Activated CD8-positive, alpha-beta memory T cell treated with anti-CD3 and anti-CD28 coated beads for 1 hour (primary cell): Measurements from ENCODE around the gene TMEM185B.
"Not testable (repeated sequence)": the region's sequence is repeated elsewhere in the genome, so short reads cannot be mapped to it uniquely, and the experiment has no call there.

ENCODE experiments used
- DNase-seq, 2 donors: peaks; one replicate each; pipeline ENCODE4 v3.0.0-alpha.2; 2020; ENCODE audit warnings: low read depth in 1 of 2; ENCODE audit errors: extremely low read depth in 1 of 2

TMEM185B gene

DNA sequence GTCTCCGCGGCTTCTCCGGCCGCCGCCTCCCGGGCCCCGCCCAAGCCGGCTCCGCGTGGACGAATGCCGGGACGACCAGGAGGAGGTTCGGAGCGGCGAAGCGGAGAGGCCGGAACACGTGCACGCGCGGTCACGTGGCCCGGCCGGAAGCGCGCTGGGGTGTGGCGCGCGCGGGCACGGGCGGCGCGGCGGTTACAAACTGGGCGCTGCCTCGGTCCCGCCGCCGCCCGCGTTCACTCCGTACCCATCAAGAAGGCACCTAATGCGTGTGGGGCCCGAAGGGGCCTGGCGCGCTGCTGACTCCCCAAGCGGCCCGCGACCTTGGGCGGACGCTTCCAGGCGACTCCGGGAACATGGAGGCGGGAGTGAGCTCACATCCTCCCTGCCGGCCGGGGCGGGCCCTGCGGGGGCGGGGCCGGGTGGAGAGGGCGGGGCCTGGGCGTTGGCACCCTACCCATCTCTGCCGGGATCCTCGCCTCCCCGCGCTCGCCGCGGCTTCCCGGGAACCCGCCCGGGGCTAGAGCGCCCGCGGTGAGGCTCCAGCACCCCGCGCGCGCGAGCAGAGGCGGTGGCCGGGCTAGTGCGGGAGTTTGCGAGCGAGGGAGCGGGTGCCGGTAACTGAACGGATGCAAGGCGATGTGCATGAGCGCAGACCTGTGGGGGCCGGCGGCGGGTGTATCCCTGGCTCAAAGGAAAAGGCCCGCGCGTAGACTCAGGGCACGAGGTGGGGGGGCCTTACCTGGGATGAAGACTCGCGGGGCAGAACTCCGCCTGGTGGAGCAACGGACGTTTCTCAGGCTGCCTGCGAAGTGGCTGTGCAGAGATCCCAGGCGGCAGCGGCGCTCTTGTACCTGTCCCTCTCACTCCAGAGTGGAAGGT lies at the start of gene TMEM185B:
TSS of gene TMEM185B (minus strand) at position 367 of the 879 bp plus-strand sequence. CDS start 424 bp downstream, outside the sequence.
- DNase-seq, result peak; percentile 49 to 84

DNA sequence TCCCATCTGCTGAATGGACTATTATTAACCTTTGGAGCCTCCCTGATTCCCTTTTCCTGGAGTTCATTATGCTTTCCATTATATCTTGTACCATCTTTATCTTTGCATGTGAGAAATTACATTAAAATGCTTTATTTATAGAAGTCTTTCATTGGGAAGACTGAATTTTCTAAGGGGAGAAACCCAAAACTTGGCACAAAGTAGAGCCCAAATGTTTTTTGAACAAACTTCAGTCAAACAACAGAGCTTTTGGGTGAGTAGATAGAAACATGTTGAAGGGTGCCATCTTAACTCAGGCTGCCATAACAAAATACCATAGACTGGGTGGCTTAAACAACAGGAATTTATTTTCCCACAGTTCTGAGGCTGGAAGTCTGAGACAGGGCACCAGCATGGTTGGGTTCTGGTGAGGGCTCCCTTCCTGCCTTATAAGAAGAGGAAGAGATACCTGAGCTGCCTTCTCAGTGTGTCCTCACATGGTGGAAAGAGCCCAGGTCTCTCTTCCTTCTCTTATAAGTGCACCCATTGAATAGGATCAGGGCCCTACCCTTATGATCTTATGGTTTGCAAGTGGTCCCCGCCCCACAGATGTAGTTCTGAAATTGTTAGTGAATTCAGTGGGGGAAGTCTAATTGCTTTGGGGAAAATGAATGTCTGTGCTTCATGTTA lies 48.6 kb upstream of the TMEM185B start:
- no peak for DNase-seq

DNA sequence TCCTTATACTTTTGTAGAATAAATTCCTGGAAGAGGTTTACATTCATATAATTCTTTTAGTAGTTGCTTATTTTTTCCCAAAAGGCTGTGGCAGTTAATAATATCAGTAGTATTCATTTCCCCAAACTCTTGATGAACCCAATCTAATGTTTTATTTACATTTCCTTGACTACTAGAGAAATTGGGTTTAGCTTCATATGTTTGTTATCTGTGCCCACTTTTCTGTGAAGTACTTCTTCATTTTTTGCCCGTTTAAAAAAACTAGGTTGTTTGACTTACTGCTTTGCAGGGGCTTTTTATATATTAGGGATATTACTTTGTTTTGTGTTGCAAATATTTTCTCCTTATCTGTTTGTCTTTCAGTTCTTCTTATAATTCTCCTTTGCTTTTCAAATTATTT lies 46.6 kb upstream of the TMEM185B start:
- no peak for DNase-seq

DNA sequence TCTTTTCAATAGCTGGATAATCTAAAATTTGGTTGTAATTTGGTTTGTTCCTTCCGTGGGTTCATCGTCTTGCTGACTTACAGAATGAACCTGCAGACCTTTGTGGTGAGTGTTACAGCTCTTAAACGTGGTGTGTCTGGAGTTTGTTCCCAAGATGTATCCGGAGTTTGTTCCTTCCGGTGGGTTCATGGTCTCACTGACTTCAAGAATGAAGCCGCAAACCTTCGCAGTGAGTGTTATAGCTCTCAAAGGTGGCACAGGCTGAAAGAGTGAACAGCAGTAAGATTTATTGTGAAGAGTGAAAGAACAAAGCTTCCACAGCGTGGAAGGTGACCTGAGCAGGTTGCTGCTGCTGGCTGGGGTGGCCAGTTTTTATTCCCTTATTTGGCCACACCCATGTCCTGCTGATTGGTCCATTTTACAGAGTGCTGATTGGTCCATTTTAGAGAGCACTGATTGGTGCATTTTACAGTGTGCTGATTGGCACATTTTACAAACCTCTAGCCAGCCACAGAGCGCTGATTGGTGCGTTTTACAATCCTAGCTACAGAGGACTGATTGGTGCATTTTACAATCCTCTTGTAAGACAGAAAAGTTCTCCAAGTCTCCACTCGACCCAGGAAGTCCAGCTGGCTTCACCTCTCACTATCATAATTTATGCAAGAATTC lies 46.0 kb upstream of the TMEM185B start:
- no peak for DNase-seq

DNA sequence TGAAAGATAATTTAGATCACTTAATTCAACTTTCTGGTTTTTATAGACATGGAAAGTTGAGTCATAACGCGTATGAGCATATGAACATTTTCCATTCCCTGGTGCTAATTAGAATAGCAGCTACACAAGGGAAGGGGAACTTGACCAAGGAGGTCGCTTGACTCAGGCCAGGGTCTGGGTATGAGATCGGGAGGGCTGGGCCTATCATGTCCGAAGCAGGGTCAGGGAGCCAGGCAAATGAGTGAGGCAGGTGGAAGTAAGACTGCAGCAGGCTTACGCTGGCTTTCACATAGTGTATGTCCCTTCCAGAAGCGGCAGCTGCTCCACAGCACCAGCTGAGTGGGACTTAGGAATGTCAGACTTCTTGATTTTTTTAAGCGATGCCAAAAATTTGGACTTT lies 44.1 kb upstream of the TMEM185B start:
- DNase-seq, result no peak

DNA sequence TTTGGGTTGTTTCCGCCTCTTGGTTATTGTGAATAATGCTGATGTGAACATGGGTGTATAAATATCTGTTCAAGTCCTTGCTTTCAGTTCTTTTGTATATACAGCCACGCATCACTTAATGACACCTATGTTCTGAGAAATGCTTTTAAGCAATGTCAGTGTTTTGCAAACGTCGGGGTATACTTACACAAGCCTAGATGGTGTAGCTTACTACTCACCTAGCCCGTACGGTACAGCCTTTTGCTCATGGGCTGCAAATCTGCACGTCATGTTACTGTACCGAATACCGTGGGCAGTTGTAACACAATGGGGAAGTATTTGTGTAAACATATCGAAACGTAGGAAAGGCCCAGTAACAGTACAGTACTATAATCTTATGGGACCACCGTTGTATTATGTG lies 41.8 kb upstream of the TMEM185B start:
- no peak for DNase-seq

DNA sequence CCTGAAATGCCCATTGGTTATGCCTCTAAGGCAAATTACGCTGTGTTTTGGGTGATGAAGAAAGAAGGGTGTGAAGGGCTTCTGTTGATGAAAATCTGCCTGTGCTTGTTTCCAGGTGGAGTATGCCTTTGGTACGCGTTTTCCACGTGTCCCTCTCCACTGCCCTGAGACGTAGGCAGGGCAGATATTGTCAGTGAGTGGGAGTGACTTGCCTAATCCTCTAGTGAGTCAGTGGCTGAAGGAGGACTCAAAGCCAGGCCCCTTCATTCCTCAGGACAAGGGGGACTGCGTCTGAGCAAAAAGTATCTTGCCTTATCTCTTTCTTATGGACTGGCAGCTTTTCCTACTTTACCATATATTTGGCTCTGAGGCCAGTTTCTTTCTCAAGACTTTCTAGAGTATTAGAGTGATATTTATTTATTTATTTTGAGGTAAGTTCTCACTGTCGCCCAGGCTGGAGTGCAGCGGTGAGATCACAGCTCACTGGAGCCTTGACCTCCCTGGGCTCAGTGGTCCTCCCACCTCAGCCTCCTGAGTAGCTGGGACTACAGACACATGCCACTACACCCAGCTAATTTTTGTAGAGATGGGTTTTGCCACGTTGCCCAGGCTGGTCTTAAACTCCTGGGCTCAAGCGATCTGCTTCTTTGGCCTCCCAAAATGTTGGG lies 39.7 kb upstream of the TMEM185B start:
- no peak for DNase-seq

DNA sequence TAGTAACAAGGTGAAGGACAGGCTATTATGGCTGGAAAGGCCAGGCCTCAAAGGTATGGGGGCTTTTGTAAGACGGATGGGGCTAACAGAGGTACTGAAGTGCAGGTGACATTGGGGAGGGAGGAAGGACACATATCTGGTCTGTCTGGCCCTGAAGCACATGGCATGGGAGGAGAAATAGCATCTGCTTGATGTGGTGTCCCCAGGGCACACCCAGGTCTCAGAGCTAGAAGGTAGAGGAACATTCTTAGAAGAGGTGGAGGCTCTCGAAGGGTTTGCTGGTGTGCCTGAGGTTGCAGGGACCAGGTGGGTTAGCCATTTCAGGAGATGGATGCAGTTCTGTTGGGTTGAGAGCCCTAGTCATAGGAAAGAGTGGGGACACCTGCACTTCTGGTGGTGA lies 39.0 kb upstream of the TMEM185B start:
- DNase-seq, result no peak

DNA sequence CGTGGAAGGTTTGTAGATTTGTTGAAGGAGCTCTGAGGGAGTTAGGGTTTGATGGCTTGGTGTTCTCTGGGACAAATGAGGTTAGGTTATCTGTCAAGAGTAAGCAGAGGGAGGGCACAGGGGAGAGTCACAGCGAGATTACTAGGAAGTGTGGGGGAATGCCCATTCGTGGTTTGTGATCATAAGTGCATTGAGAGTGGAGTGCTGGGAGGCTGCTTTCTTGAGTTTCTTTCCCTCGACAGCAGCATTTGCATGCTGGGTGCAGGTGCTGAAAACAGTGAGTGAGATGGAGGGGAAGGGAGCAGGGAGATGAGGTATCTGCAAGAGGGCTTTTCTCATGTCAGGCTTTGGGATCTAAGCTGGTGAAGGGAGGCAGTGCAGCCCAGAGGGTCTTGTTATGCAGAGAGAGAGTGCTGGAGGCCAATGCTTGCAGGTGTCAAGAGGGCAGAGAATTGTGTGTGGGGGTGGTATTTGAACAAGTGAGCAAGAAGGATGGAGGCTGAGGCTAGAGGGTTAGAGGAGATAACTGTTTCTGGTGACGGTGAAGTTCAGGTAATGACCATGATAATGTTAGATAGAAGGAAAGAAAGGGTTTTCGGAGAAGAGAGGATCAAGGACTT lies 38.3 kb upstream of the TMEM185B start:
- no peak for DNase-seq

DNA sequence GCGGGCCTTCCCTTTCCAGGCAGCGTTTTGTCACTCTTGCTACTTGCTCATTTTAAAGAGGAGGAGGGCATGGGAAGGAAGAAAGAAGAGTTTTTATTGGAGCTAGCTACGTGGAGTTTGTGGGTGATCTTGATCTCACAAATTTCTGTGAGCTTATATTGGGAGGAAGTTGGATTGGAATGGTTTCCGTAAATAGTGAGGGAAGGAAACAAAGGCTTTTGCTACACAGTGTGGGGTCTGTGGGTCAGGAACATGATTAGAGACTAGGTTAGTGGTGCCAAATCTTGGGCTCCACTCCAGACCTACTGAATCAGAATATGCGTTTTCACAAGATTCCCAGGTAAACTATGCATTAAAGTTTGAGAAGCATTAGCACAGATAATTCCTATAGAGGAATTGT lies 37.5 kb upstream of the TMEM185B start:
- DNase-seq, result no peak

DNA sequence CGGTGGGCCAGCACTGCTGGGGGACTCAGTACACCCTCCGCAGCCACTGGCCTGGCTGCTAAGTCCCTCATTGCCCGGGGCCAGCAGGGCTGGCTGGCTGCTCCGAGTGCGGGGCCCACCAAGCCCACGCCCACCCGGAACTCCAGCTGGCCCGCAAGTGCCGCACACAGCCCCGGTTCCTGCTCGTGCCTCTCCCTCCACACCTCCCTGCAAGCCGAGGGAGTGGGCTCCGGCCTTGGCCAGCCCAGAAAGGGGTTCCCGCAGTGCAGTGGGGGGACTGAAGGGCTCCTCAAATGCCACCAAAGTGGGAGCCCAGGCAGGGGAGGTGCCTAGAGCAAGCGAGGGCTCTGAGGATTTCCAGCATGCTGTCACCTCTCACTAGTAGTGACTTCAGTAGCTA lies 36.7 kb upstream of the TMEM185B start:
- DNase-seq, result not testable (repeated sequence)

DNA sequence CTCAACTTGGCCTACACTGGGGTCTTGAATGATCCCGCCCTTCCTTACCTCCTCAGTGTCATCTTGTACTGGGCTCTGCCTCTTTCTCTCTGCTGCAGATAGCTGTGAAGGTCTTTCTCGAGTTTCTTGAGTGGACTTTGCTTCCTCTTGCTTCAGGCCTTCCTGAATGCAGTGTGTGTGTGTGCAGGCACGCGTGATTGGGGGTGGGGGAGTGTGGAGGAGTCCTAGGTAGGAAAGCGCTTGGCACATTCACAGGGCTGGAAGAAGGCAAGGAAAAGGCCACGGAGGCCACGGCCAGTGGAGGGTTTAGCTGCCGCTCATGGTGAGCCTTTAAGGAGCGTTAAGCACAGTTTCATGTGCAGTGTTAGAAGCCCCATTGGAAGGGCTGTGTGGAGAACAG lies 35.0 kb upstream of the TMEM185B start:
- DNase-seq, result no peak

DNA sequence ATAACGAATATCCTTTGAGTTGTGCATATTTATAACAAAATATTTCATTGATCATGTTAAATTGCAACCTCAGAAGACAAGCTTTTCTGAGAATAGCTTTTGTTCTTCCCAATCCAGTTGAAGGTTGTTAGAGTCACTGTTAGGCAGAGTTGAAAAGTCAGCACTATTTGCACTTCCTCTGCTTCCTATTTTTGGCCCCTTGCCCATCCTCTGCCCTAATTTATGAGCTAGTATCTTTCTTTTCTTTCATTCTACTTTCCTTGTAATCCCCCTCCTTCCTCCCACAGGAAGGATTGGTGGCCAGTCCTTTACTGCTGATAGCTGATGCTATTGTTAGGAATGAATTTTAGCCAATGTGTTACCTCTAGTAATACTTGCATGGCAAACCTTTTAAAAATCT lies 34.3 kb upstream of the TMEM185B start:
- no peak for DNase-seq

DNA sequence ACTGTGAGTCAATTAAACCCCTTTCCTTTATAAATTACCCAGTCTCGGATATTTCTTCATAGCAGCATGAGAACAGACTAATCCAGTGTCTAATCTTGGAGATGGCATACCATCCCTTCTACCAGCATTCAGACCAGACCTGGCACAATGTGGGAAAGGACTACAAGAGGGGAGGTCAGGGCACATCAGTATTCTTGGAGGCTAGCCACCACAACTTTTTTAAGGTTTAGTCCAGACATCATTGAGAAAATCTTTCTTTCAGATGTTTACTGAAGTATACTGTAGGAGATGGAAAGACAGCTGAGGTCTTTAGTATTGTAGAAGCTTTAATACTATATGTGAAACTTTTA lies 33.4 kb upstream of the TMEM185B start:
- no peak for DNase-seq

DNA sequence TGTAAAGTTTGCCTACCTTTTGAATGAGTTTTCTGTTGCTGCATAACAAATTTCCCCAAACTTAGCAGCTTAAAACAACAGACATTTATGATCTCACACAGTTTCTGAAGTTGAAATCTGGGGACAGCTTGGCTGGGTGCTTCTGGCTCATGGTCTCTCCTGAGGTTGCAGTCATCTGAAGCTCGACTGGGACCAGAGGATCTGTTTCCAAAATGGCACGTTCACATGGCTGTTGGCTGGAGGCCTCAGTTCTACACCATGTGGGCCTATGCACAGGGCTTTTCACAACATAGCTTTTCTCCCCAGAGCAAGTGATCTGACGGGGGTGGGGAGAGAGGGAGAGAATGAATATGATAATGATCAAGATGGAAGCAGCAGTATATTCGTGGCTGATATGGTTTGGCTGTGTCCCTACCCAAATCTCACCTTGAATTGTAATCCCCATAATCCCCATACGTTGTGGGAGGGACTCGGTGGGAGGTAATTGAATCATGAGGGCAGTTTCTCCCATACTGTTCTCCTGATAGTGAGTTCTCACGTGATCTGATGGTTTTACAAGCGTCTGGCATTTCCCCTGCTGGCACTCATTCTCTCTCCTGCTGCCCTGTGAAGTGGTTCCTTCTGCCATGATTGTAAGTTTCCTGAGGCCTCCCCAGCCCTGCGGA lies 32.9 kb upstream of the TMEM185B start:
- DNase-seq, result no peak

DNA sequence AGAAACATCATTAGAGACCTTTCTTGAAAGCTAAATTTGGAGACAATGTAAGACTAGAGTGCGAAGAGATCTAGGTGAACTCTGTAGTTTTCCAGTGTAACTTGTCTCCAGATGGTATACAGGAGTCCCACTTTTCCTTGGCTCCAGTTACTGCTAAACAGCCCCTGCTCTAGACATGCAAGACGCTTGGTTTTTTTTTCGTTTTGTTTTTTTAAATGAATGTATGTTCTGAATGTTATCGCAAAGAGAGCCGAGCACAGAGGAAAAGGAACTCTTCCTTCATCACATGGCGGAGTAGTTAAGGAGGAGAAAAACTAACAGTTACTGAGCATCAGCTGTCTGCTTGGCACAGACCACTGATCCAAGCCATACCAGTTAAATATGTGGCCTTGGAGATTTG lies 31.9 kb upstream of the TMEM185B start:
- DNase-seq, result no peak

DNA sequence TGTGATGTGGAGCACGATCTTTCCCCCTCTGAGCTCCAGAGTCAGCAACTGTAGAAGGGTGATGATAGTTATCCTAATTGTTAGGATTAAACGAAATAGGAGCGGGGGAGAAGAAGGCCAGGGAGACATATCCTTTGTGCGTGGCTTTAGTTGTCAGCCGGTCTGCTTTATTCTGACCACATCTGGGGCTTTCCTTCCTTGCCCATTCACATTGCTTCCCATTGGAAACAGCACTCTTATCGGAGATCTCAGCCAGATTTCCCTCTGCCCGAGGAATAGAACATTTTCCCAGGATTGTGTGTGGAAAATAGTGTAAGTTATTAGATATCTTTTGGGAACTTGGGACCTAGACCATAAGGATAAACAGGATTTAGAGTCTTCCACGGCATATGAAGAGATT lies 31.0 kb upstream of the TMEM185B start:
- no peak for DNase-seq

DNA sequence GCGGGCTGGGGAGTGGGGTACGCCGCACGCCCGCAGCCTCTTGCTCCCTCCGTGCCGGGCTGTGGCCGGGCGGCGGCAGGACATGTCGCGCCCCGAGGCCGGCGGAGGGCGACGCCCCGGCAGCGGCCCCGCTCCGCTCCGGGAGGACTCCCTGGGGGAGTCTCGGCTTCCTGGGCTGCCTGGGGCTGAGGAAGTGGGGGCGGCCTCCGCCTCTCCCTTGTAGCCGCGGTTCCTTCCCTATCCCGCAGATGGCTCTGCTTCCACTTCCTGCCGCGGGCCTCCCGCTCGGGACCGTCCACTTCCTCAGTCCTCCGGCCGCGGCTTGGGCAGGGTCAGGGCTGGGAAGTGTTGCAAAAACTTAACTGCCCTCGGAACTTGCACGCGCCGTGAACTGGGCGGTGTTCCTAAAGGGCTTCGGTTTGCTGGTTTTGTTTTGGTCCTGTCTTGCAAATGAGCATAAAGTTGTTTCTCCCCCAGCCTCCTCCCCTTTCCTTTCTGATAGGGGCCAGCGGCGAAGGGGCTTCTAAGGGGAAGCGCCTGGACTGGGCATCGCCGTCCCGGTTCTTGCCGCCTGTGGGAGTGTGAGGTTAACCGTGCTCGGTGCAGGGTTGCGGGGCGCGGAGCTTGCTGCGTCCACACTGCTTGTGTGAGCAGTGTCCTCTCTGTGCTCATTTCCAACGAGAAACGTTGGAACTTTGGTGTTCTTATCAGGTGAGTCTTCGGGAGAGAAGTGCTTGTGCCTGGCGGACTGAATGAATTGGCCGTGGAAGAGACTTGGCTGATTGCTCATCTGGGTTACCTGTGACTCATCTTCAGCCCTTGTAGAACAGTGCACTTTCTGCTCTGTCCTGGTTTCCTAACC lies 30.1 kb upstream of the TMEM185B start:
- DNase-seq, result no peak

DNA sequence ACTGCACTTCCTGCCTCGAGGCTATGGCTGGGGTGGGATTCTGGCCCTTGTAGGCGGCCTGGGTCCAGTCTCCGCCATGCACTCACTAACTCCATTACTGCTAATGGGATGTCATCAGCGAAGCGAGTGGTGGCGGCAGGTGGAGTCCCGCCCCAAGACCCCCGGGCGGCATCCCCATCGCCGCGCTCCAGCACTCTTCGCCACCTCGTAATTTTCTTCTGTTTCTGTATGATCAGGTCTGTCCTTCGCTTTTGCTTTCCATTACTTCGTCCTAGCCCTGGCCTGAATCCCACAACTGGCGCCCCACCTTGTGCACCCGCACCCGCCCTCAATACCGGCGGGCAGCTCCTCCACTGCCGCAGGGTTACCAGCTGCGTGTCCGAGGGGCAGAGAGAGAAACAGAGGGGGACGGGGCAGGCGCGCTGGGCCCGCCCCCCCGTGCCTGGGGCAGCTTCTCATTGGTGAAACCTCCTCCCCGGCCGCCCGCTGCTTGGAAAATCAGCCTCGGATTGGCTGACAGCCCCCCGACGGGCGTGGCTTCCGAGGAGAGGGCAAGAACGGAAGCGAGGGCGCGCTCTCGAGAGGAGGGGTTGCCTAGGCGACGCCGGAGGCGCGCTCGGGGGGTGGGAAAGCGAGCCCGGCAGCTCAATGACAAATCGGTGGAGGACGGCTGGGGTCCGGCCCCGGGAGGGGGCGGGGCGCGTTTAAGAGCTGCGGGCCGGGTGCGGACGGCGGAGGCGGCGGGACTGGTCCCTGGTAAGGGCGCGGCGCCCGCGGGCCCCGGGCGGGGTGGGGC lies 29.2 kb upstream of the TMEM185B start, which contains the start of gene RALB:
TSS of gene RALB (plus strand) at position 628 of the 796 bp plus-strand sequence. CDS start 25,813 bp downstream, outside the sequence.
- DNase-seq, result peak; percentile 98 to 99
